HAP-1 (cell line): ENCODE measurements around the gene SFT2D3.
"Not testable (repeated sequence)": the region's sequence is repeated elsewhere in the genome, so short reads cannot be mapped to it uniquely, and the experiment has no call there.

ENCODE experiments used
- DNase-seq, 2 experiments: peaks; one replicate each; pipeline ENCODE4 v3.0.0-alpha.2; 2016 to 2020; ENCODE audit warnings: low spot score in 2 of 2
- H3K27me3 ChIP-seq: fragments of 250-450 bp; sonication (Bioruptor Pico); 2 replicates; pipeline ENCODE4 v1.5.1; 2020; ENCODE audit warnings: low read depth, mild to moderate bottlenecking, moderate library complexity
- H3K36me3 ChIP-seq: fragments of 250-450 bp; sonication (Bioruptor Pico); replicated peaks from 2 replicates; pipeline ENCODE4 v1.5.1; 2020; ENCODE audit warnings: mild to moderate bottlenecking
- H3K4me1 ChIP-seq: fragments of 250-450 bp; sonication (Bioruptor Pico); 2 replicates; pipeline ENCODE4 v1.5.1; 2020; ENCODE audit warnings: mild to moderate bottlenecking
- H3K4me3 ChIP-seq: fragments of 250-450 bp; sonication (Bioruptor Pico); 2 replicates; pipeline ENCODE4 v1.5.1; 2020; ENCODE audit warnings: mild to moderate bottlenecking, moderate library complexity
- H3K9me3 ChIP-seq: fragments of 250-450 bp; sonication (Bioruptor Pico); 2 replicates; pipeline ENCODE4 v1.5.1; 2020; ENCODE audit warnings: mild to moderate bottlenecking, moderate library complexity
- in situ Hi-C: fragments of 300-500 bp; cut with MboI; formaldehyde crosslinking; loops from 3 replicates; pipeline ENCODE4 v1.14.3; 2020; ENCODE audit warnings: low sequenced_read_pairs, inconsistent platforms, mixed read lengths

The SFT2D3 gene

GRCh38 chr2:127740665-127741288, 39.5 kb downstream of the SFT2D3 start:
- H3K4me1 ChIP-seq = peaks cover 8% of the 10 kb centered on the region
- no peaks in the 10 kb centered on the region for H3K27me3 ChIP-seq
- H3K36me3 ChIP-seq = peaks cover 27% of the 10 kb centered on the region
- in situ Hi-C loops = no loop called here
- no peak overlapping the region for H3K4me3 ChIP-seq
- no peak for DNase-seq
- H3K9me3 ChIP-seq = no peaks in the 10 kb centered on the region

GRCh38 chr2:127743477-127744026, 42.3 kb downstream of the SFT2D3 start:
- no peak for DNase-seq
- in situ Hi-C loops = no loop called here
- Histone ChIP-seq H3K4me1 (peaks cover 8% of the 10 kb centered on the region), H3K4me3 (no peak overlapping the region), H3K36me3 (peaks cover 38% of the 10 kb centered on the region), H3K9me3 (no peaks in the 10 kb centered on the region), H3K27me3 (no peaks in the 10 kb centered on the region)

- H3K36me3 ChIP-seq = peaks cover 30% of the 10 kb centered on the region
- in situ Hi-C loops = no loop called here
These were observed 46.3 kb downstream of the SFT2D3 start for GRCh38 chr2:127747621-127748020.

GRCh38 chr2:127749537-127749936, 48.2 kb downstream of the SFT2D3 start:
- peaks cover 30% of the 10 kb centered on the region for H3K36me3 ChIP-seq
- DNase-seq, H3K9me3 ChIP-seq, in situ Hi-C loops, H3K4me1 ChIP-seq, H3K4me3 ChIP-seq, H3K27me3 ChIP-seq: not testable (repeated sequence)

More at GRCh38 chr2:127747621-127748020, 46.3 kb downstream of the SFT2D3 start:
- no peaks in the 10 kb centered on the region for H3K9me3 ChIP-seq
- H3K4me3 ChIP-seq = no peak overlapping the region
- no peak for DNase-seq
- peaks cover 8% of the 10 kb centered on the region for H3K4me1 ChIP-seq
- no peaks in the 10 kb centered on the region for H3K27me3 ChIP-seq

GRCh38 chr2:127753374-127753773, 52.1 kb downstream of the SFT2D3 start:
- H3K36me3 ChIP-seq = peaks cover 12% of the 10 kb centered on the region
- H3K9me3 ChIP-seq = no peaks in the 10 kb centered on the region
- no peaks in the 10 kb centered on the region for H3K4me1 ChIP-seq
- no peak for DNase-seq
- in situ Hi-C loops = no loop called here
- no peak overlapping the region for H3K4me3 ChIP-seq
- H3K27me3 ChIP-seq = no peaks in the 10 kb centered on the region

- Histone ChIP-seq H3K4me1 (no peaks in the 10 kb centered on the region), H3K36me3 (peaks cover 18% of the 10 kb centered on the region), H3K4me3 (no peak overlapping the region), H3K9me3 (no peaks in the 10 kb centered on the region), H3K27me3 (no peaks in the 10 kb centered on the region)
- in situ Hi-C loops = no loop called here
- no peak for DNase-seq
These were observed 52.9 kb downstream of the SFT2D3 start for GRCh38 chr2:127754186-127754585.
